GM21526 (cell line): ENCODE measurements around the gene MAML2.
A peak's percentile ranks its signal among the peaks of the same experiment; 100 is the strongest.

ENCODE experiments used
- ATAC-seq: cut with Tn5 transposase; IDR thresholded peaks from one replicate; pipeline ENCODE4 v1.9.1; 2021; ENCODE audit warnings: moderate library complexity; ENCODE audit not compliant: unreplicated experiment, low FRiP score

Gene MAML2

DNA sequence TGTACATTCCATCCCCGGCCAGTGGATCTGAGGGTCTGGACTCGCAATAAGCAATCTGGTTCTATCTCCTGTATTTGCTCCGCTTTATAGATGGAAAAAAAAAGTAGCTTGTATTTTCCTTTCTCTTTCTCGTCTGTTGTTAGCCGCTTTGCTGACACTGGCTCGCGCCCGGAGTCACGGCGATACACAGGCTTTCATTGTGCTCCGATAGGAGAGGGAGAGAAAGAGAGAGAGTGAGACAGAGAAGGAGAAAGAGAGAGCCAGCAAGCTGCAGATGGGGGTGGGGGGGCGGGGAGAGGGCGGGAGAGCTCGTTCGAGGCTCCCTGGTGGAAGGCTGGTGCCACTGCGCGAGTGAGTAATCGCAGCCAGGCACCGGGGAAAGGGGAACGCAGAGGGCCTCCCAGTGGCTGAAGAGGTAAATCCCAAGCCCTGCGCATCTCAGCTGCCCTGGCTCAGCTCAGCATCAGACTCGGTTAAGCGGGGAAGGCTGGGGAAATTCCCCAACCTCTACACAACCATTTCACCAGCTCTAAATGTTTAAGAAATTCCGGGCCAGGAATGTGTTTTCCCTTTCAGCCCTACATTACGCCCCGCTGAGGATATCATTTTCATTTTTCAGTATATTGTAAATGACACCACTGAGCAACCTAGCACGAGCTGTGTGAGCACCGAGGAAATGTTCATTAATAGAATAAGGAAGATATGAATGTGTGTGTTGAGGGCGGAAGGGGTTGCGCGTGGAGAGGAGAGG is at the start of gene MAML2:
MAML2 (minus strand) TSS at position 235 of the 751 bp plus-strand sequence. CDS start 1,300 bp downstream, outside the sequence.
- peak; percentile 85 for ATAC-seq

DNA sequence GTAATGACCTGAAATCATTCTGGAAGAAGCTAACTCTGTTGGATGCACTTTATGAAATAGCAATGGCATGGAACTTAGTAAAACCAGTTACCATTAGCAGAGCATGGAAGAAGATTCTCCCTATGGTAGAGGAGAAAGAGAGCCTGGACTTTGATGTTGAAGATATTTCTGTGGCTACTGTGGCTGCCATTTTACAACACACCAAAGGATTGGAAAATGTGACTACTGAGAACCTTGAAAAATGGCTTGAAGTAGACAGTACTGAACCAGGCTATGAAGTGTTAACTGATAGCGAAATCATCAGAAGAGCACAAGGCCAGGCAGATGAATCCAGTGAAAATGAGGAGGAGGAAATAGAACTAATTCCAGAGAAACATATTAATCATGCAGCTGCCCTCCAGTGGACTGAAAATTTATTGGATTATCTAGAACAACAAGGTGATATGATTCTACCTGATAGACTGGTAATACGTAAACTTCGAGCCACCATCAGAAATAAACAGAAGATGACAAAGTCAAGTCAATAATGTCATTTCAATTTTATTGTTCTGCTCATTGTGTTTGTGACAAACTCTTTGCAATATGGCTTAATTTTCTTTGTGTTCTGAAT is 48.8 kb upstream of the MAML2 start:
- no peak for ATAC-seq

DNA sequence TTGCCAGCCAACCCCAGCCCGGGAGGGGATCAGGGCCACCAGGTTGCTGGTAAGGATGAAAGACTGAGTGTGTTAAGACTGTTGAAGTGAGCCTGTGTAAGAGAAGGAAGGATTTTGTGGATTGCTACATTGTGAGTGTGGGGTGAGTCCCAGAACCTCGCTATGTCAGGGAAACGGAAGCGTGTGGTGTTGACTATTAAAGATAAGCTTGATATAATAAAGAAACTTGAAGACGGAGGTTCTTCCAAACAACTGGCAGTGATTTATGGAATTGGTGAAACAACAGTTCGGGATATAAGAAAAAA is 47.4 kb upstream of the MAML2 start:
- ATAC-seq = no peak

DNA sequence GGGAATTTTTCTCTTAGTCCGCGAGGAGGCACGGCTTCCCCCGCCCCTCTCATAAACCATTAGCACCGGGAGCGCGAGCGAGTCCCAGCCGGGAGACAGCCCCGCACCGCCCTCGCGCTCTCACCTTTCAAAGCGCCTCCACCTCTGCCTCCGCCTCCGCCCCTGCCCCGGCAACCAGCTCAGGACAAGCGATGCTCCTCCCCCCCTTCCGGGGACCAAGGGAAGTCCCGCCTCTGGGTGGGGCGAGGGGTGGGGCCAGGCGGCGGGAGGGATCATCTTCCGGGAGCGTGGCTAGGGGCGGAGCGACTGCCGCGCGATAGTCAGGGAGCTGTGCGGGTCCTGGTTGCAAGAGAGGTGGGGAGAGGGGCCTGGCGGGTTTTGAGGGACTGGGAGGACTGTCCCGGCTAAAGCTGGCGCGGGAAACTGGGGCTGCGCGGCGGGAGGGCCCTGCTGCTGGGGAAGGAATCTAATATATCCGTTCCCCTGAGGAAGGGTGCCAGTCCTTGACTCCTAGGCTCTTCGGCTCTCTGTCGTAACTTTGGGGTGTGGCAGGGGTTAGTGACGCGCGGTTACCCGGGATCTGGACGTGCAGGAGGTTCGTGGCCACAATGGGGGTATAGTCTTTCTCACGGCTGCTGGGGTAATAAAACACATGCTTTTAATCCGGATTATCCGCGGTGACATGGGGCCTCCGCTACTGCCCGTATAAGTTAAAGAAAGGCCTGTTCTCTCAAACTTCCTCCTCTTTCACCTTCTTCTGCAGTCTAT is 46.9 kb upstream of the MAML2 start, which contains the start of the genes CCDC82 and JRKL:
CCDC82 (minus strand) TSS at position 193 of the 768 bp plus-strand sequence. CDS start 5,165 bp downstream, outside the sequence.
JRKL (plus strand) TSS at position 294 of the 768 bp plus-strand sequence. CDS start 637 bp downstream, outside the sequence.
- peak; percentile 91 for ATAC-seq

DNA sequence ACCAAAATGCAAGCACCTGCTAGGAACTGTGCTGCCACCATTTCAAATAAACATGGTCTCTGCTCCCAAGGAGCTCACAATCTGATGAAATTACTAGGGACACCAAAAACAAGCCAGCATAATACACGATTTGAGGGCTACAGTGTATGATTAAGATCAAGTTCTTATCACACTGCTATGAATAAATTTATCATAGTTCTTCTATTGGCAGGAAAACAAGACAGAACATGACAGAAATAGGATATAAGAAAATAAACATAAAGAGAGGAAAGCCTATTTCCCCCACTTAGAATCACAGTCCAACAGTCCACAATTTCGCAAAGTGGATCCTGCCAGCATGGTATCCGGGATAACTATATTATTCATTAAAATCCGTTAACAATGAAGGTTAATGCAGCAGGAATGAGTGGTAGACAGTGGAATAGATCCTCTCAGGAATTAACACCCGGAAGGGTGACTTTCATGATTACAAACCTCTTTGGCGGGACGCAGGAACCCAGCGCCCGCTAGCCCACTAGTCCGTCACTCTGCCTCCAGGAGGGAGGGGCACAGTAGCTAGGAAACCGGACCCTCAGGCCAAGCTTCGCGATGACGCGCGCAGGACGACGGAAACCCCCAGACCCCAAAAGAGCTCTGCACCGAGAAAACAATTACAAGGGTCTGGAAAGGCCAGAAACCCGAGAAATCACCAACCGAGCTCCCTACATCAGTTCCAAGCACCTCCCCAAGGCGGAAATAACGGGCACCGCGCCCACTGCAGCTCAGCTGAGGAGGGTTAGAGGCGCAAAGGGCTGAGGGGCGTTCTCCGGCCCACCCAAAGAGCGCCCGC is 46.1 kb upstream of the MAML2 start:
- ATAC-seq = peak; percentile 53

DNA sequence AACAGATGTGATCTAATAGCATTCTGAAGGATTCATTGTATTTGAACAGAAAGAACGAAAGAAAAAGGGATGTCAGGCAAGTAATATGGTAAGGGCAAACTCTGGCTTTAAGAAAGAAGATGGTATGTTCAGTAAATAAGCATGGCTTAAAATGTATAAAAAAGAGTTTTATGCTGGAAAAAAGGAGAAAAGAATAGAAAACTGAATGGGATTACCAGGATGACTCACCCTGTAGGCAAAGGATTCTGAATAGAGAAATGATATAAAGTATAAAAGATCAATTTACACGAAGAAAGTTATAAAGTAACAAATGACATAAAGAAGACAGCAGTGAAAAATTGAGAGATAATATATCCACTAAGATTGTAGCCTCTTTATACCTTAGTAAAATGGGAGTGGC is 42.2 kb upstream of the MAML2 start:
- ATAC-seq = no peak

DNA sequence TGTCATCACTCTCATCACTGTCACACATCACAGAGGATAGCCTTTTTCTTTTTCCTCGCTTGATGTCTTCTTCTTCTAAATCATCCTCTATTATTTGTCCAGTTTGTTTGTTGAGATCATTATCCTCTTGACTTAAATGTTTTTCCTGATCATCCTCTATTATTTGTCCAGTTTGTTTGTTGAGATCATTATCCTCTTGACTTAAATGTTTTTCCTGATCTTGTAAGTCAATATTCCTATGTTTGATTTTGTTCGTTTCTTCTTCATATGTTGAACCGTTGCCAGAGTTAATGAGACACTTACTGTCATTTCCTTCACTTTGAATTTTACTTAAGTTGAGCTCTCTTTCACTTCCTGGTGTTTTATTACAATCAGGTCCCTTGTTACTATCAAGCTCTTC is 41.2 kb upstream of the MAML2 start:
- no peak for ATAC-seq

DNA sequence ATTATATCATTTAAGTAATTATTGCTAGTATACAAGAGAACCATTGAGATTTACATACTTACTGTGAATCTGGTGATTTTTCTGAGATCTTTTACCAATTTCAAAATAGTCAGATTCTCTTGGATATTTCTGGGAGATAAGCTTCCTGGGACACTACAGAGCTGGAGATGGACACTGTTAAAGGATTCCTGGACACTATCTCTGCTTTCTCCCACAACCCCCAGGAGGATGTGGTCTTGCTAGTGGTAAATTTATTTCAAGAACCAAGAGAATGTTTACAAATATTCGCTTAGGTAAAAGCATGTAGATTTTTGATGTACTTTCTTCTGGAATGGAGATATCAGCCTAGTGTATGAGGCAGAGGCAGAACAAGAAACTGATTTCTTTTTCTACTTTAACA is 33.8 kb upstream of the MAML2 start:
- no peak for ATAC-seq

DNA sequence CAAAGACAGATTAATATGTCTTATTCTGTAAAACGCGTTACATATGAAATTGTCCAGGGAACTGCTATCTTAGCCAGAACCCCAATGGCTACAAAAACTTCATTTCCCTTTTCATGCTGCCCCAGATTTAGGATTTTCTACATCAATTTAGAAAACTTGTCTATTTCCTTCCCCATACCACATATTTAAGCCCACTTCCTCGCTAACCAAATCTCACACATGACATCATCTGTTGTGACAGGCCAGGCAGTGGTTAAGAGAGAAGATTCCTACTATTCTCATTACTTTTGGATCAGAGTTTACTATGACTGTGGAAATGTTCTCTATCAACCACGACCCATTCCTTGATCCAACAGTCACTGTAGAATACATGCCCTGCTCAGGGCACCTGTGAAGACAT is 30.8 kb upstream of the MAML2 start:
- ATAC-seq = no peak

DNA sequence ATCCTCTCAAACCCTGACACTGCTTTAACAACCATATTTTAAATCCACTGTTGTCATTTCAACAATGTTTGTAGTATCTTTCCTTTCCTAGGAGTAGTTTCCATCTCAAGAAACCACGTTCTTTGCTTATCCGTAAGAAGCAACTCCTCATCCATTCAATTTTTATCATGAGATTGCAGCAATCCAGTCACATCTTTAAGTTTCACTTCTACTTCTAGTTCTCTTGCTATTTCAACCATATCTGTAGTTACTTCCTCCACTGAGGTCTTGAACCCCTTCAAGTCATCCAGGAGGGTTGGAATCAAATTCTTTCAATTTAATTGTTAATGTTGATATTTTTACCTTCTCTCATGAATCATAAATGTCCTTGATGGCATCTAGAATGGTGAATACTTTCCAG is 24.3 kb upstream of the MAML2 start:
- ATAC-seq = no peak

DNA sequence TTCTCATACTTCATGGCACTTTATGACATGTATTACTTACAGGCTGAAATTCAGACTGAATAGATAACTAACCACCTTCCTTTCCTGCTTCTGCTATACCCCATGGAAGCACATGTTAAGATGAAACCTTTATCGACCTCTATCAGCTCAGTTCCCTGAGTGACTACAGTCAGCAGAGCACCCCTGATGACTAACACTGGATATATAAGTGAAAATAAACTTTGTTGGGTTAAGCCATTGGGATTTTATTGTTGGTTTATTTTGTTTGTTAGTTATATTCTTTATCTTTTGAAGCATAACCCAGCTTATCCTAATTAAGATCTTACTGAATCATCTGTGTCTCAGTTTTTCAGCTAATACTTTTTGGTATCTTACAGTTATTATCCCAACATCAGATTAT is 23.0 kb upstream of the MAML2 start:
- ATAC-seq = no peak

DNA sequence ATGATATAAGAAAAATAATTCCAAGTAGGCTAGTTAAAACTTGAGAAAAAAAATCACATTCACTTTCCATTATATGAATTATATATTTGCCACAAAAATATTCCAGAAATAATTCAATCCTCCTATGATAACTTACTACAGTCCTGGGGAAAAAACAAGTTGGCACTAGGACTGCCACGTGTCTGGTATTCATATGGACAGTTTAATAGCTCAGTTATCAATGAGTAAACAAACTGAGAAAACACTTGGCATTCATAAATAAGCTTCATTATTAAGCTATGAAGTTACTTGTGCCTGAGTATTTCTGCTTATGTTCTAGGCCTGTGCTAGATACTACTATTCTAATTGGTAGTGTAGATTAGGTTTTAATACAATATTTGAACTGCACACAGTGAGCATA is 22.5 kb upstream of the MAML2 start:
- no peak for ATAC-seq

DNA sequence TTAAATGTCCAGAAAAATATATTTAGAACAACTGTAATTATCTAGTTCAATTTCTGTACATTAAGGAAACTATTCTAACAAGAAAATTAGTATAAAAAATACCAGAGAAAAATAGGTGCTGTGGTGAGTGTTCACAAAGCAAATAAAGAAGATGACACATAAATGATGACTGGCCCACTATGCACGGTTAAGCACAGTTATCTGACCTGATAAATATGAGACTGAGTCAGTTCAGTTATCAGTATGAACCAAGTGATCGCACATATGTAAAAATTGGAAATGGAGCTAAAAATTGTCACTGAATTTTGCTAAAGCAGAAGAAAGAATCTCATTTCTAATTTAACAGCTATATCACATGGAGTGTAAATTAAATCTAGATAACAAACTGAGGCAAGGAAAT is 18.8 kb upstream of the MAML2 start:
- no peak for ATAC-seq

DNA sequence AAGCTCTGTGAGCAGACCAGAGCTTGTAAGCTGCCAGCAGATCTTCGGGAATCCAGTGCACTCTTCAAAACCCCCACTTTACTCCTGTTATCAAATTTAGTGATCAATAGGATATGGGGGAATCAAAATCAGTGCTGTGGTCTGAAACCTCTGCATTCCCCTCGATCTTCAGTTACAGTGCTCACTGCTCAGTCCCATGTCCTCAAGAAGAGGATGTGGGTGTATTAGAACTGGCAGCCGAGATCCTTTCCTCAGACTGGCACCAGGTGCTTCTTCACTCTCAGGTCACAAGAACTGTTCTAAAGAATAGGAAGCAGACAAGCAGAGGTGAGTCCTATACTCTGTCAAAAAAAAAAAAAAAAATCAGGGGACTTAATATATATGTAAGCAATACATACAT is 15.3 kb upstream of the MAML2 start:
- ATAC-seq = no peak

DNA sequence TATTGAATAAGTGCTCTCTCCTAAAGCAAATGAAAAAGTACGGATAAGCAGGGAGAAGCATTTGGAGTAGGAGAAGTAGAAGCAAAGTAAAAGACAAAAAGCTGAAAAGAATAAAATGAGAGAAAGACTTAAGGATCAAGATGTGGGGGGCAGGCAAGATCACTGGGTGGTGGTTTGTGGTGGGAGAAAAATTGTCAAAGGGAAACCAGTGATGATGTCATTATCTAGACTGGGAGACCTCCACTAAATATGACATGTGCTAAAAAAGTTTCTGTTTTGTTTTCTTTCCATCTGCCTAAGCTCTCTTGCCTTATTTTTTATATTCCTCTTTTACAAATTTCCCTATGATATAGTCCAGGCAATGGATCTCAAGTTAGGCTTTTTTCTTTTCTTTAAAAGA is 14.8 kb upstream of the MAML2 start:
- ATAC-seq = no peak

DNA sequence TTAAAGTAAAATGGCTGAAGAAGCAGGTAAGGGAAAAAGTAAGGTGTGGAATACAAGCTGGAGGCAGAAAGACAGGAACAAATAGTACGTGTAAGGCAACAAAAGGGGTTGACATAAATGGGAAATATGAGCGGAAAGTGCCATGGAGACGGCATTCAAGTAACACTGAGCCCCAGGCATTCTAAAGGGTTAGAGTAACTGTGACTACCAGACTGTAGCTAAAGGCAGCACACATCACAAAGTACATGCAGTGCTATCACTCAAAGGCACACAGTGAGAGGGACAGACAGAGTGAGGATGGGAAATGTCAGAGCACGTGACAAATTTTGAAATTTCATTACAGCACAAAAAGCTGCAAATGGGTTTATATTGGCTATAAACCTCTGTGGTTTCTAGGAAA is 13.9 kb upstream of the MAML2 start:
- ATAC-seq = no peak

DNA sequence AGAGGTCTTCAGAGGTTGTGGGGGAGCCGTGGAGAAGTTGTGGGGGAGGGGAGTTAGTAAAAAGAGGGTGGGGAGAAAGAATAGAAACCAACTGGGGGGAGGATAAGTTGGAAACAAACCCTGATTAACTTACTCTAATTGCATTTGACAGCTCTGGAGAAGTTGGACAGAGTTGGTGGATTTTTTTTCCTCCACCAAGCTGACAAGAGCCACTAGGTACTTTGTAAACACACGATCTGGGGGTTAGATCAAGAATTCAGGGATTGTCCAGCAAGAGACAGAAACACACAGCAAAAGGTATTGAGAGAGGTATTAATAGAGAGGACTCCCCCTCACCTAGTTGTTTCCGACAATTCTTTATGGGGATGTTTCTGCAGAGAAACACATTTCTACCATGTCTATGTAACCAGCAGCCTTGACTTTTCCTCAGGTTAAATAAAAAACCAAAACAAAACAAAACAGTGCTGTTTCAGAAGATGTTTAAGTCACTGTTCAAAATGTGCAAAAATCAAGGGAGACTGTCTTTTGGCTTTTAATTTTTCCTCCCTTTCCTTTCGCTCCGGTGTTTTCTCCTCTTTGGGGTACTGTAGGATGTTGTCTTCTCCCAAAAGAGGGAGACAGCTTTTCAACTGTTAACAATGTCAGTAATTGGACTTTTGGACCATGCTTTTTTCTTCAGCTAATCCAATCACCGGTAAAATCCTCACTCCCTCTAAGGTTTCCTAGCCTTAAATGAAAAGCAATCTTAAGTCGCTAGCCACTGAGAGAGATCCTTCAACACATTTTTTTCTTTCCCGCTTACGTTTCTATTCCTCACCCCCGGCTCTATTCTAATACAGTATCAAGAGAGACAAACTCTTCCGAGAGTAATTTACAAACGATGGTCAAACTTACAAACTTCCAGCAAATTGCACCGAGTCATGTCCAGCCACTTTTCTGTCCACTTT is 708 bp downstream of the MAML2 start:
- no peak for ATAC-seq

DNA sequence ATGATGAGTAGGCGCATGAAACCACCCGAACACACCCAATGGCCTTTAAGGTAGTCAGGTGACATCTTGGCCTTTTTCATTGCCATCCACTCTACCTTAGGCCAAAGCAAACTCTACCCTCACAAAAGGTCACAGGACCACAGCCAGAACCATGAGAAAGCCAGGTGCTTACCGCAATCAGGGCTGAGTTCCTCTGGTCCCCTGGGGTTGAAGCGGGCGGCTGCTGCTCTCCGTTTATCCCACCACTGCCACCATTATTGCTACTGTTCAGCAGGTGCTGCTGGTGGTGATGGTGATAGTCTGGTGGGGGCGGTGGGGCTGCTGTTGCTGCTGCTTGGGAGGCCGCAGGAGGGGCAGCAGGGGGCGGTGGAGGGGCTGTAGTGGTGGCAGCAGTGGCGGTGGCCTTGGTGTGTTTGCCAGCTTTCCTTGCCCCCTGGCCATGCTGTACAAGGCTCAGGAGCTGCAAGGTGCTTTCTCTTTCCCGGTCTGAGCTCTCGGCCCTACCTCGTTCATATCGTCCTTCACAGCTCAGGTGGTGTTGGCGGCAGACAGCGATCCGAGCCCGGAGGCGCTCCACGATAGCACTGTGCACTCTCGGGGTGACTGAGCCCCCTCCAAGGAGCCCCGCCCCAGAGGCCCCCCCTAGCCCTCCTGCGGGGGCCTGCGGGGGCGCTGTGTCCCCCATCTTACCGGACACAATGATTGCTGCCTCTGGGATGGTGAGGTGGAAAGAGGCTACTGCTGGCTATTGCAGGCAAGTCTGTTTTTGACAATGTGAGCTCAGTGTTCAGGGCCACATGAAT is 1.6 kb downstream of the MAML2 start:
- peak; percentile 30 for ATAC-seq

DNA sequence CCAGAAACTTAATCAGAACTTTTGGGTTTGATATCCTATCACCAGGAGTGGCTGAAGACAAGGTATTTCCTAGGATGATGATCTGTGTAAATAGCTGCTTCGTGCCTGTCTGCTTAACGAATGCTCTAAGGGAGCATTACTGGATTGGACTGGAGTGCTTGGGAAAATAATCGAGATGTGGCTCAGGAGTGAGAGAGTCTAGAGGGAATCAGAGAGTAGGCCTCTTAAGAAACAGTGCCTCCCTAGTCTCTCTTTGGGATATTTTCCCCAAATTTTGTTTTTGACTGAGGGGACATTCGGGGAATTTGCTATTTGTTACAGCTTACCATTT is 2.5 kb downstream of the MAML2 start:
- no peak for ATAC-seq
